Measurements from ENCODE around the gene PM20D1.
A peak's percentile ranks its signal among the peaks of the same experiment; 100 is the strongest.
"Not testable (repeated sequence)": the region's sequence is repeated elsewhere in the genome, so short reads cannot be mapped to it uniquely, and the experiment has no call there.

Gene PM20D1

DNA sequence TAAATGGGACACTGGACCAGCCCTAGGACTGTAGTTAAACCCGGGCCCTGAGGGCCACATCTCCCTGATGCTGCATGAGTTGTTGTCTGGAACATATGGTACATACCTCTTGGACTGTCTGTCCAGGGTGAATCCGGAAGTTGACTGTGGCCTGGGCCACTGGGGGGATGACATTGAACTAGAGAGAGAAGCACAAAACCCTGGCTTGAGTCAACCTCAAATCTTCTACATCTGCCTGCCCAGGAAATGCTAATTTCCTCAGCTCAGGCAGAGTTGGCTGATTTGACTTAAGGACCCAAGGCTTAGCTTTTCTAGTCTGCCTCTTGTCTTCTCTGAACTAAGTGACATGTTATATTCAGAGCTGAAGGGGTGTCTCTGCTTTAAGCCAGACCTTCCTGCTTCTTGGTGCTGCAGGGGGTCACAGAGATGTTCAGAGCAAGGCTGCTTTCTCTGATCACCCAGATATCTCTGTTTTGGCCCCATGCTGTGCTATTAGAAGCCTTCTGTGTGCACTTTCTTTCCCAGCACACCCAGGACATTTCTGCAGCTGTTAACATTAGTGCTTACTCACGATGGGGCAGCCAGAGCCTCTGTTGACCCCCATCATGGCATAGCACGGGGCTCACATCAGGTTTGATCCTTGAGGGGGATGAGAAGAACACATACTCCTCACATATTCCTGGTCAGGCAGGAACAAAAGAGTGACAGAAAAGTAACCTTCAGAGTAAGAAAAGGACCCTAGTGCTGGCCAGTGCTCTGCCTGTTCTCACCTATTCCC, 9.6 kb downstream of the PM20D1 start:
- no peak for DNase-seq

DNA sequence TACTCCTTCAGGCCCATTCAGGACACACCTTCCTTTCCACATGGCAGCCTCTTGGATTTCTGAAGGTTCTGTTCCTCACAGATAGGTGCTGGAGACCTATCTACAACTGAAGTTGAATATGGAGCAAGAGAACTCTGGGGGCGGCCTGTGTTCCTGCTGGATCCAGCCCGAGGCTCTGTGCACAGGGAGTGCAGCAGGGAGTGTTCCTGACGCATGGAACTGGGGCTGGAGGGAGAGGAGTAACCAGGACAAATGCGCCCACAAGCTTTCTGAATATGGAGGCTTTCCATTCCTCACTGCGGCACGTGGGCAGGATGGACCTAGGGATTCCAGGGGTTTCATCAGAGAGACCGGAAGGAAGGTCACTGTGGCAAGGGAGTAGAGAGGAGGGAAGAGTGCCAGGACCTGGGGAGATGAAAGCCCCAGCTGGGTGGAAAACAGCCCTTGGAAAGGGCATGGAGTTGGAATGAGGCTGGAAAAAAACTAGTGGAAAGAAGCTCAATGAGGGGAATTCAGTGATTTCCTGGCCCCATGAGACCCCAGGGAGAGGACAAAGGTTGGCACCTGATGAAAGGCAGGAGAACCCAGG, 12.5 kb downstream of the PM20D1 start:
- no peak for DNase-seq

GRCh38 chr1:205834751-205835150, 15.2 kb downstream of the PM20D1 start:
- DNase-seq: no peak

DNA sequence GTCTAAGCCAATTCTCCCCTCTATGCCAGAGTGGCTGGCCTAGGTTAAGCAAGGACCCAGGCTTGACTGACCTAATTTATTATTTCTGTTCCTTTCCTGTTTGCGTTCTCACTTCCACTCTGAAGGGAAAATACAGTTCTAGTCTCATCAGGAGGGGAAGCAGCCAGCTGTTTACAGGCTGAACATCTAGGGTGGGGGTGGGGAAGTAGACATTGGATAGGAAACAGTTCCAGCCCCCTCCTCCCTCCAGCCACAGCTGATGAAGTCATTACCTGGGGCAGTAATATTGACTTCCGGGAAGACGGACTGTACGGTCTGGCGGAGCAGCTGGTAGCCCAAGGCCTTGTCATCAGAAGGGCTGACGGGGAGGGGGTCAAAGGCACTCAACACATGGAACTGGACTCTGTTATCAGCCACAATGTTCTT, 17.6 kb downstream of the PM20D1 start:
- DNase-seq: no peak

DNA sequence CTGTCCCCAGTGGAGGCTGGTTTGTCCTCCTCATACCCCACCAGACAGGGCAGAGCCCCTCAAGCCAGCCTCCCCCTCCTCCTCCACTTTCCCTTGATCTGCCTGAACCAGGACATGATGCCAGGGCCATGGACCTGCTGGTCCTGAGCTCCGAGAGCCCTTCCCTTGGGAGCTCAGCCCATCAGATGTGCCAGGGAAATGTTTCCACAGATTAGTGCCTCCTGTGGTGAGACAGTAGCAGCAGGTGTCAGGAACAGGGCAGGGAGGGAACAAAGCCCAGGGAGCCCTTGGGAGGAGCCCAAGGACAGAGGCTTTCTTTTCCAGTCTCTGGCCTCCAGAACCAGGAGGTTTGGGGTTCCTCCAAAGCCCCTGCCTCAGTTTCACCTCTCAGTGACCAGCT, 22.3 kb downstream of the PM20D1 start:
- DNase-seq: no peak

GRCh38 chr1:205826995-205827394, 22.9 kb downstream of the PM20D1 start:
- DNase-seq: no peak

DNA sequence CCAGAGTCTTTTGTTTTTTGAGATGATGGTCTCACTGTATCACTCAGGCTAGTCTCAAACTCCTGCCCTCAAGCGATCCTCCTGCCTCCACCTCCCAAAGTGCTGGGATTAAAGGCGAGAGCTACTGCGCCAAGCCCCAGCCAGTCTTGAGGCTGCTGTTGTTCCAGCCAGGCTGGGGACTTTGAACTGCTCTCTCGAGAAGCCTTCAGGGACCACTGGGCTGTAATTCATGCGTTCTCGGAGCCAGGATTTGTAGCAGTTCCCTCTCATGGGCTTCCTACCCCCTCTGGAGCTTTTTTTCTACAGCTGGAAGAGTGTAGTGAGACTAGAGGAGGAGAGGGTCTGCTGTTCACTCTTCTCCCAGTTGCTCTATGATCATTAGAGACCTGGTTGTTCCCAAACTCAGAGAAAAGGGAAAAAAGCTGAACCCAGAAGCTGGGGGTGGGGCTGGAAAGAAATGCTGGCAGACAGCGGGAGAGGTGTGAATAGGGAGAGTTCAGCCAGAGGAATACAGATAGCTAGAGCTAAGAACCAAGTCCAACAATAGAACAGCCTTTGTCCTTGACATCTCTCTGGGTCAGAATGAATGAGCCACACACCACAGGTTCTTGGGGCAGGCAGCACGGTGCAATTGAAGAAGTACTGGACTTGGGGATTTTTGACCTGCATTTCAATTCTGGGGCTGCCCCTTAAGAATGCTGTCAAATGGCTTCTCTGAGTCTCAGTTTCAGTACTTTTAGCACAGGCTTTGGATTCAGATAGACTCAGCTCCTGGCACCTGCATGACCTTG, 23.7 kb downstream of the PM20D1 start:
- no peak for DNase-seq

GRCh38 chr1:205824180-205824579, 25.8 kb downstream of the PM20D1 start:
- DNase-seq: no peak

GRCh38 chr1:205823260-205823659, 26.7 kb downstream of the PM20D1 start:
- DNase-seq: not testable (repeated sequence)

GRCh38 chr1:205822397-205822796, 27.5 kb downstream of the PM20D1 start:
- DNase-seq: no peak

GRCh38 chr1:205817988-205818387, 31.9 kb downstream of the PM20D1 start:
- DNase-seq: no peak

DNA sequence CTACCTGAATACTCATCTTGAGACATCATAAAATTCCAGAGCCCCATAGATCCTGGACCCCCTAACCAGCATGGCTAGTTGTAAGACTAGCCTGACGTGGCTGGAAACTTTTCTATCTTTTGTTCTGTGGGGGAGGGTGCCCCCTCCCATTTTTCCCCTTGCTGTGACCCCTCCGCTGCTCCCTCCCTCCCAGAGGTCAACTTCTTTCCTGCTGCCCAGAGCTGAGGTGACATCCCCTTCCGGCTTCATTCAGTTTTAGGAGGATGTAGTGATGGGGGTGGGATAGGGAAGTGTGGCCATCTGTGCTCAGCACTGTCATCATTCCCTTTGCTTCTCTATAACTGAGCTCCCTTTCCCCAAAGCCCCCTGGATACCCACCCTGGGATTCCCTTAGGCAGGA, 32.6 kb downstream of the PM20D1 start:
- DNase-seq: no peak

DNA sequence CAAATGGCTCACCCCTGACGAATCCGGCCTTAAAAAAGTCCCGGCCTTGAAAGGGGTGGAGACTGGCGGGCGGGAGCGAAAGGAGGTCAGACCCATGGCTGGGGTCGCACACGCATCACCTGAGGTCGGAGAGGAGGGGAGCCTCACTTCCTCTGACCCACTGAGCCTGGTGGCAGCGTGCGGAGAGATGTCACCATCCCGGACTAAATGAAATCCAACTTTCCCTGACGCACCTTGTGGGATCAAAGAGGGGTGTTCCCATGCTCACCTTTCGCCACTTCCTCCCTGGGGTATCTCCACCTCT, 36.2 kb downstream of the PM20D1 start:
- no peak for DNase-seq

GRCh38 chr1:205812878-205813754, 36.8 kb downstream of the PM20D1 start, which contains the start of gene SLC41A1:
Gene SLC41A1, minus strand, starts transcription at chr1:205813198. Its CDS starts 2,757 bp downstream, at chr1:205810441.
- peak; percentile 90 for DNase-seq

DNA sequence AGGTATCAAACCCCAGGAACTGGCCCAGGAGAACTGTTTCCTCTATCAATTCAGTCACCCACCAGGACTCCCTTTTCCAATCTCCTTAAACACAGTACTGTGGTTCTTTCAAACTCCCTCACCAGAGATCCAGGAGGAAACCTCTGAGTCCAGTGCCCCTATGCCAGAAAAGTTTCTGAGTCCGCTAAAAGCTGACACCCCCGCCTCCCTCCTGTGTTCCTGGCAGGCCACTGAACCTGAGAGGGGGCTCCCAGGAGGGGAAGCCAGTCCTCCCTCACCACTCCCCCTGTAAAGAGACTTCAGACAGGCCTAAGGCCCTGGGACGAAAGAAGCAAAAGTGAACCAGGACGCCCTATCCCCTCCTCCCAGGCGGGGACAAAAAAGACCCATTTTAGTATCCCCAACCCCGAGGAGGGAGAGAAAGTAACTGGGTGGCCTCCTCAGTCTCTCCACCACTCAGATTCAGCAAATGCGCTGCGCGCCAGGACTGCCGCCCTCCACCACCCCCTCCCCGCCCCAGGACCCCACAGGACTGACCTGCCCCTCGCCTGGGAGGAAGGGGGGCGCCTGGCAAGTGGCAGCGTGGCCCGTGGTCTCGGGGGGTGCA, 37.6 kb downstream of the PM20D1 start:
- DNase-seq: no peak

- DNase-seq: no peak
Measured at GRCh38 chr1:205811660-205812059, 38.3 kb downstream of the PM20D1 start.

- DNase-seq: no peak
Measured at GRCh38 chr1:205810448-205811157, 39.3 kb downstream of the PM20D1 start.

- DNase-seq: no peak
Measured at GRCh38 chr1:205809942-205810345, 40.0 kb downstream of the PM20D1 start.

DNA sequence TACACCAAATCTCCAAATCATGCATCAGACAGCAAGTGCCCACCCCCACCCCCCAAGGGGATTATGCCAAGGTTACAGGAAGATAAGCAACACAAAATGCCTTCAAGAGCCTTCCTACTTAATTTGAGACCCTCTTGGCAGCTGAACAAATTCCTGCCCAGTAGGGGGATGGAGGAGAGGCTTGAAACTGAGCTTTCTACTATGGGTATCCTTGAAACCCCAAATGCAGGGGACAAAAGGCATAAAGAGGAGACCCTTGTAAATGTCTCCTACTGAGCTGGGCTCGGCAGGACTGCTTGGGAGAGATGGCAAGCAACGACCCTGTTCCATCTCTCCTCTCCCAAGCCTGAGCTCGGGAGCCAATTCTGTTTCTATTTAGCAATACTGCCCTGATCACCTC, 40.5 kb downstream of the PM20D1 start:
- no peak for DNase-seq

GRCh38 chr1:205805082-205805711, 44.7 kb downstream of the PM20D1 start:
- DNase-seq: no peak

- DNase-seq: no peak
Measured at GRCh38 chr1:205804605-205805004, 45.3 kb downstream of the PM20D1 start.
